LNCaP clone FGC (cell line): ENCODE measurements around the gene ORM1.

Experiments
- DNase-seq: peaks from one replicate; pipeline ENCODE4 v3.0.0-alpha.2; 2011; ENCODE audit warnings: low read depth
- H3K4me3 ChIP-seq: 2 replicates; pipeline ENCODE4 v1.5.1; 2011; ENCODE audit warnings: mild to moderate bottlenecking, low read depth, low read length, control low read depth
- TF ChIP-seq, protein P1 (sequence below): IDR thresholded peaks from 2 replicates; pipeline ENCODE4 v1.5.1; 2012; ENCODE audit warnings: mild to moderate bottlenecking; ENCODE audit not compliant: control insufficient read depth, insufficient read depth; ENCODE audit errors: extremely low read depth

The ORM1 gene

DNA sequence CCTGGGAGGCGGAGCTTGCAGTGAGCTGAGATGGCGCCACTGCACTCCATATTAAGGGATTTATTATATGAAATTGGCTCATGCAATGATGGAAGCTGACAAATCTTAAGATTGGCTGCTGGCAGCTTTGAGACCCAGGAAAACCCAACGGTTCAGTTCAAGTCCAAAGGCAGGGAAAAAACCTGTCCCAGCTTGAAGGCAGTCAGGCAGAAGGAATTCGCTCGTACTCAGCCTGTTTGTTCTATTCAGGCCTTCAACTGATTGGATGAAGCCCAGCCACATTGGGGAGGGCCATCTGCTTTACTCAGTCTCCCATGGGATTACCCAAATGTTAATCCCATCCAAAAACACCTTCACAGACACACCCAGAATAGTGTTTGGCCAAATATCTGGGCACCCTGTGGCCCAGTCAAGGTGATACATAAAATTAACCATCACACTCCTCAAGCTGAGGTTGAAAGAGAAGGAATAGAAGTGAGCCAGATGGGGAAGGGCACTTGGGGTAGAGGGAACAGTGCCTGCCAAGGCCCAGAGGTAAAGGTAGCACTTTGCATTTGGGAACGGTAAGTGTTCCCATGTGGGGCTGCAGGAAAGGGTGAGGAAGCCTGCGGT lies 8.5 kb upstream of the ORM1 start:
- TF ChIP-seq, protein P1, sequence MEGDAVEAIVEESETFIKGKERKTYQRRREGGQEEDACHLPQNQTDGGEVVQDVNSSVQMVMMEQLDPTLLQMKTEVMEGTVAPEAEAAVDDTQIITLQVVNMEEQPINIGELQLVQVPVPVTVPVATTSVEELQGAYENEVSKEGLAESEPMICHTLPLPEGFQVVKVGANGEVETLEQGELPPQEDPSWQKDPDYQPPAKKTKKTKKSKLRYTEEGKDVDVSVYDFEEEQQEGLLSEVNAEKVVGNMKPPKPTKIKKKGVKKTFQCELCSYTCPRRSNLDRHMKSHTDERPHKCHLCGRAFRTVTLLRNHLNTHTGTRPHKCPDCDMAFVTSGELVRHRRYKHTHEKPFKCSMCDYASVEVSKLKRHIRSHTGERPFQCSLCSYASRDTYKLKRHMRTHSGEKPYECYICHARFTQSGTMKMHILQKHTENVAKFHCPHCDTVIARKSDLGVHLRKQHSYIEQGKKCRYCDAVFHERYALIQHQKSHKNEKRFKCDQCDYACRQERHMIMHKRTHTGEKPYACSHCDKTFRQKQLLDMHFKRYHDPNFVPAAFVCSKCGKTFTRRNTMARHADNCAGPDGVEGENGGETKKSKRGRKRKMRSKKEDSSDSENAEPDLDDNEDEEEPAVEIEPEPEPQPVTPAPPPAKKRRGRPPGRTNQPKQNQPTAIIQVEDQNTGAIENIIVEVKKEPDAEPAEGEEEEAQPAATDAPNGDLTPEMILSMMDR, result no peak

DNA sequence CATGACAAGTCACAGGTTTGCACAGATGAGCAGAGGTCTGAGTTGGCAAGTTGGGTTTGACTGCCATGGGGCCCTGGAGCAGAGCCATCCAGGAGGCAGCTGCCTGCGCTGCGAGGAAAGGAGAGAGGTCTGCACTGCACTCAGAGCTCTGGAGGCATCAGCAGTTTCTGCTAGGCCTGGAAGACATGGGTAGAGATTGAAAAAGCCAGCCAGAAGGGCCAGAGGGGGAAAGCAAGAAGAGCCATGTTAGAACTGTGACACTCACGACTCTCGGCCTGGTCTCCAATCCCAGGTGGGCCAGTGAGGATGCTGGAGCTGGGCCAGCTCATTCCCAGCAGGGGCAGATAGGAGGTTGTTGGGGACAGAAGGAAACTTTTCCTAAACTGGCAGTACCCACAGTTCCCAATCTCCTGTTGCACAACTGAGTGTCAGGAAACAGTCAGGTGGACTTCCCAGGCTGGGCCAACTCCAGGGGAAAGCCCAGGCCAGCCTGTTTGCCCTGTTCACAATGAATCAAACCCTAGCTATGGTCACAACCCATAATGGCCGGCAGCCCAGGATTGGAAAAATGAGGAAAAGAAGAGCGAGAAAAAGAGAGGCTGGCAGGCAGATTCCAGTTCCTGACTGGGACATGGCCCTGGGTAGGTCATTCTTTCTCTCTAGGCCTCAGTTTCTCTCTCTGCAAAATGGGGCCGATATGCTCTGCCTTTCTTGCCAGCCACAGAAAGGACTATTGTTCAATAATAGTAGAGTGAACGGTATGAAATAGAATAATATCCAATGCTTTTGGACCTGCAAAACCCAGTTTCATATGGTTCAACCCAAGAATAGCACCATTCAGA lies 7.8 kb upstream of the ORM1 start:
- DNase-seq, result no peak
- H3K4me3 ChIP-seq, result no peak overlapping the region
- TF ChIP-seq, protein P1, result no peak

More for the DNA sequence above, 8.5 kb upstream of the ORM1 start:
- no peak overlapping the region for H3K4me3 ChIP-seq
- no peak for DNase-seq

GRCh38 chr9:114315723-114316363 lies 7.1 kb upstream of the ORM1 start:
- TF ChIP-seq, protein P1, result no peak
- no peak overlapping the region for H3K4me3 ChIP-seq
- no peak for DNase-seq

DNA sequence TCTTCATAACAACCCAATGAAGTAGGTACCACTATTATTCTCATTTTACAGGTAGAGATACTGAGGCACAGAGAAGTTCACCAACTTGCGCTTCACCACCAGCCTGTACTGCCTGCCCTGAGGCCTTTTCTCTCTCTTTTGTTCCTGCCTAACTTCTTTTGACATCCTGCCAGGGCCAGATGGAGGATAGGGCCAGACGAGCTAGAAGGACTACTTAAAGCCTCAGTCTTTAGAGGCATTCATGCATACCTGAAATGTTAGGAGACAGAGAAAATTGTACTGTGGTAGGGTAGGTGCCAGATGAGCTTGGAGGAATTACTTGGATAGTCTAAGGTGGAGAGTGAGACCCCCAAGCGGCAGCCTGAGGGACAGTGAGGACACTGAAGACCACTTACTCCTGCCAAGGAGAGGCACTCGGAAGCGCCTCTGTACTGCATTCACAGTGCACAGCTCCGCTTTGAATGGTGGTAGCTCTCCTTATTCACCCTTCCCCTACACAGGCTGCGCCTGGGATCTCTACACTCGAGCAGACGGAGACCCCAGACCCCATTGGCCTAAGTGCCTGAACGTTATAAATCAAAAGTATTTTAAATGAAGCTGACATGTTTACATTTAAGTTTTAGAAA lies 6.2 kb upstream of the ORM1 start:
- DNase-seq, result no peak
- no peak overlapping the region for H3K4me3 ChIP-seq
- TF ChIP-seq, protein P1, result no peak

DNA sequence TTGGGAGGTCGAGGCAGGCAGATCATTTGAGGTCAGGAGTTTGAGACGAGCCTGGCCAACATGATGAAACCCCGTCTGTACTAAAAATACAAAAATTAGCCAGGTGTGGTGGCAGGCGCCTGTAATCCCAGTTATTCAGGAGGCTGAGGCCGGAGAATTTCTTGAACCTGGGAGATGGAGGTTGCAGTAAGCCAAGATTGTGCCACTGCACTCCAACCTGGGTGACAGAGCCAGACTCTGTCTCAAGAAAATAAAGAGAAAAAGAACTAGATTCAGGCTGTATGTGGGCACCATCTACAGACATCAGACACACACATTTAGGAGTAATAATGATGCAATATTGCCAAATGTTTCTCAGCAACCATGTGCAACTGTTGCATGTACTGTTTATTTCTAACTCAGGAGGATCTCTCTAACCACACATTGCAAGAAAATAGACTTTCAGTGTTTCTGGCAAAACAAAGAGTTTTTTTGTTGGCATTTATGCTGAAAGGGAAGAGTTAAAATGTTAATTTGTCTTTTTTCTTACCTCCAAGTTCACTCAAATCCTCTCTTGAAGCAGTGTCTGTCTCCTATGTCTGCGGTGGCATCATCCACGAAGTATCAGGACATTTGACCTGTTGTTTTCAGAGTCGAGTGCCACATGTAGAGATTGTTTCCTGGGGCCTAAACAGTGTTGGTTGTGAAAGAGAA lies 5.1 kb upstream of the ORM1 start:
- no peak overlapping the region for H3K4me3 ChIP-seq
- TF ChIP-seq, protein P1, result no peak
- no peak for DNase-seq

DNA sequence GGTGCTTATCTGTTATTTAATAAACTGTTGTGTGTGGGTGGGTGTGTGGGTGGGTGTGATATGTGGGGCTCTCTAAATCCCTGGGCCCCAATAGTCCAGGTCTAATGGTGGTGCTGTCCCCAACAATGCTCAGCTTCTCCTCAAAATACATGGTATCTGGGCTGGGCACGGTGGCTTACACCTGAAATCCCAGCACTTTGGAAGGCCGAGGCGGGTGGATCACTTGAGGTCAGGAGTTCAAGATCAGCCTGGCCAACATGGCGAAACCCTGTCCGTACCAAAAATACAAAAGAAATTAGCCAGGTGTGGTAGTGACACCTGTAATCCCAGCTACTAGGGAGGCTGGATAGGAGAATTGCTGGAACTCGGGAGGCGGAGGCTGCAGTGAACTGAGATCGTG lies 4.5 kb upstream of the ORM1 start:
- no peak for DNase-seq
- H3K4me3 ChIP-seq, result no peak overlapping the region
- TF ChIP-seq, protein P1, result no peak
